DMS114 treated with DMSO at 0.1 percent for 48 hours (cell line): ENCODE data around the gene EPB41.

Experiments used
- DNase-seq: peaks from one replicate; lab custom pipeline; 2025; ENCODE audit not compliant: unreplicated experiment; lab: John Stamatoyannopoulos, UW

The EPB41 gene

GRCh38 chr1:28974432-28974831, 60.1 kb downstream of the EPB41 start:
- no peak for DNase-seq

GRCh38 chr1:28976248-28976647, 61.9 kb downstream of the EPB41 start:
- no peak for DNase-seq

- no peak for DNase-seq
These were observed 66.8 kb downstream of the EPB41 start for GRCh38 chr1:28981210-28981609.

- DNase-seq: no peak
These were observed 67.8 kb downstream of the EPB41 start for GRCh38 chr1:28982198-28982597.

GRCh38 chr1:28983091-28983490, 68.7 kb downstream of the EPB41 start:
- no peak for DNase-seq

GRCh38 chr1:28983509-28984310, 69.3 kb downstream of the EPB41 start:
- no peak for DNase-seq

- DNase-seq: no peak
These were observed 69.9 kb downstream of the EPB41 start for GRCh38 chr1:28984311-28984684.

GRCh38 chr1:28985427-28985826, 71.1 kb downstream of the EPB41 start:
- DNase-seq: no peak

GRCh38 chr1:28986306-28986910, 72.0 kb downstream of the EPB41 start:
- DNase-seq: no peak

GRCh38 chr1:29002792-29003191, 88.4 kb downstream of the EPB41 start:
- no peak for DNase-seq

- no peak for DNase-seq
These were observed 89.9 kb downstream of the EPB41 start for GRCh38 chr1:29004288-29004687.

GRCh38 chr1:29004798-29005197, 90.4 kb downstream of the EPB41 start:
- no peak for DNase-seq

- DNase-seq: no peak
These were observed 97.4 kb downstream of the EPB41 start for GRCh38 chr1:29011775-29012174.

GRCh38 chr1:29017235-29017634, 102.9 kb downstream of the EPB41 start:
- no peak for DNase-seq

GRCh38 chr1:29017975-29018712, 103.8 kb downstream of the EPB41 start:
- DNase-seq: no peak

GRCh38 chr1:29022620-29023019, 108.3 kb downstream of the EPB41 start:
- no peak for DNase-seq

- no peak for DNase-seq
These were observed 115.3 kb downstream of the EPB41 start for GRCh38 chr1:29029667-29030066.

- DNase-seq: no peak
These were observed 118.5 kb downstream of the EPB41 start for GRCh38 chr1:29032841-29033240.

- peak; percentile 46 for DNase-seq
These were observed 119.6 kb downstream of the EPB41 start for GRCh38 chr1:29033829-29034466.

- DNase-seq: no peak
These were observed 129.1 kb downstream of the EPB41 start for GRCh38 chr1:29043274-29043965.

- no peak for DNase-seq
These were observed 129.6 kb downstream of the EPB41 start for GRCh38 chr1:29044010-29044409.
